ENCODE results near the gene C9orf85. TPM values are rescaled to one million over a fixed set of nuclear protein-coding genes. Genes with fewer than 3 reads are reported as not detected.

Gene C9orf85
- total and polyA plus RNA-seq, 2 donors (not counting 1 experiment from before 2014, with no cell fraction given), result 4.3 to 9.6 TPM

GRCh38 chr9:71921190-71921814 lies 9.9 kb downstream of the C9orf85 start:
- Histone ChIP-seq H2AFZ (ENCODE audit: insufficient read depth, low read depth, low read length, poor library complexity, severe bottlenecking) (no peak overlapping the region), H3K4me1 (ENCODE audit: control insufficient read depth in 2 of 2, insufficient read depth in 2 of 2, low read length in 2 of 2) (no peaks in the 10 kb centered on the region), H3K27ac (ENCODE audit: low read length in 2 of 2) (no peak overlapping the region), H3K27me3 (replicated peaks in 1 of 4; ENCODE audit: control extremely low read depth in 1 of 4, control insufficient read depth in 3 of 4, insufficient read depth in 4 of 4, low read length in 3 of 4) (no peaks in the 10 kb centered on the region), H3K4me3 (ENCODE audit: control extremely low read depth in 1 of 5, extremely low read depth in 1 of 5, insufficient read depth in 1 of 5, low read depth in 2 of 5, low read length in 4 of 5) (no peak overlapping the region), H3K9ac (ENCODE audit: low read length) (no peak overlapping the region), H3K36me3 (replicated peaks in 1 of 2; ENCODE audit: control extremely low read depth in 1 of 2, control insufficient read depth in 1 of 2, extremely low read depth in 1 of 2, insufficient read depth in 2 of 2, low read length in 1 of 2) (peaks cover 5 to 8% of the 10 kb centered on the region in 2 experiments), H4K20me1 (ENCODE audit: control insufficient read depth, insufficient read depth, low read length, poor library complexity, severe bottlenecking) (peaks cover 10% of the 10 kb centered on the region), H3K4me2 (replicated peaks; ENCODE audit: low read depth, low read length, poor library complexity, severe bottlenecking) (no peak overlapping the region), H3K79me2 (ENCODE audit: control insufficient read depth, insufficient read depth, low read length) (peaks cover 90% of the 10 kb centered on the region), H3K9me3 (ENCODE audit: control extremely low read depth in 1 of 3, control insufficient read depth in 2 of 3, insufficient read depth in 1 of 3, low read length in 2 of 3) (no peaks in the 10 kb centered on the region)
- H3K4me3 Mint-ChIP-seq, result no peak overlapping the region
- CTCF ChIA-PET, result no interaction called here
- peaks cover 10% of the 10 kb centered on the region for H3K4me1 Mint-ChIP-seq
- no peaks in the 10 kb centered on the region for H3K27me3 Mint-ChIP-seq
- TF ChIP-seq CTCF (IDR thresholded peaks at IDR 0.05) (no peak), EZH2 (IDR thresholded peaks at IDR 0.05; ENCODE audit: borderline replicate concordance, insufficient read depth, low read depth, low read length, poor library complexity, severe bottlenecking) (no peak)
- intact Hi-C loops (cut with micrococcal nuclease), result no loop called here
- POLR2A ChIA-PET, result no interaction called here
- H3K27ac Mint-ChIP-seq, result no peak overlapping the region
- no peaks in the 10 kb centered on the region for H3K9me3 Mint-ChIP-seq (ENCODE audit: insufficient read depth)
- no peak for DNase-seq
- ATAC-seq (ENCODE audit: low read depth), result no peak

- no peak overlapping the region for H3K9ac ChIP-seq (ENCODE audit: low read length)
- no peak overlapping the region for H3K4me2 ChIP-seq (replicated peaks; ENCODE audit: low read depth, low read length, poor library complexity, severe bottlenecking)
- intact Hi-C loops (cut with micrococcal nuclease), result no loop called here
- no peak overlapping the region for H2AFZ ChIP-seq (ENCODE audit: insufficient read depth, low read depth, low read length, poor library complexity, severe bottlenecking)
- H4K20me1 ChIP-seq (ENCODE audit: control insufficient read depth, insufficient read depth, low read length, poor library complexity, severe bottlenecking), result peaks cover 9% of the 10 kb centered on the region
- H3K27me3 Mint-ChIP-seq, result no peaks in the 10 kb centered on the region
- no peak overlapping the region for H3K27ac ChIP-seq (ENCODE audit: low read length in 2 of 2)
- ATAC-seq (ENCODE audit: low read depth) (no peak), DNase-seq (no peak)
- peaks cover 15% of the 10 kb centered on the region for H3K4me1 Mint-ChIP-seq
- peaks cover 3 to 5% of the 10 kb centered on the region in 2 experiments for H3K36me3 ChIP-seq (replicated peaks in 1 of 2; ENCODE audit: control extremely low read depth in 1 of 2, control insufficient read depth in 1 of 2, extremely low read depth in 1 of 2, insufficient read depth in 2 of 2, low read length in 1 of 2)
- TF ChIP-seq CTCF (IDR thresholded peaks at IDR 0.05) (no peak), EZH2 (IDR thresholded peaks at IDR 0.05; ENCODE audit: borderline replicate concordance, insufficient read depth, low read depth, low read length, poor library complexity, severe bottlenecking) (no peak)
- no peak overlapping the region for H3K27ac Mint-ChIP-seq
- CTCF ChIA-PET, result interaction anchor here (1.0 kb wide), 1 partner anchor 106 kb away, joined by 3 read pairs; no protein-coding TSS in a partner anchor
- no peaks in the 10 kb centered on the region for H3K27me3 ChIP-seq (replicated peaks in 1 of 4; ENCODE audit: control extremely low read depth in 1 of 4, control insufficient read depth in 3 of 4, insufficient read depth in 4 of 4, low read length in 3 of 4)
- no peak overlapping the region for H3K4me3 ChIP-seq (ENCODE audit: control extremely low read depth in 1 of 5, extremely low read depth in 1 of 5, insufficient read depth in 1 of 5, low read depth in 2 of 5, low read length in 4 of 5)
- H3K79me2 ChIP-seq (ENCODE audit: control insufficient read depth, insufficient read depth, low read length), result peaks cover 77% of the 10 kb centered on the region
- H3K4me3 Mint-ChIP-seq, result no peak overlapping the region
- no peaks in the 10 kb centered on the region for H3K9me3 ChIP-seq (ENCODE audit: control extremely low read depth in 1 of 3, control insufficient read depth in 2 of 3, insufficient read depth in 1 of 3, low read length in 2 of 3)
- no peaks in the 10 kb centered on the region for H3K4me1 ChIP-seq (ENCODE audit: control insufficient read depth in 2 of 2, insufficient read depth in 2 of 2, low read length in 2 of 2)
- H3K9me3 Mint-ChIP-seq (ENCODE audit: insufficient read depth), result no peaks in the 10 kb centered on the region
- POLR2A ChIA-PET, result no interaction called here
Observed at GRCh38 chr9:71924576-71924975, 13.1 kb downstream of the C9orf85 start.
